CD4-positive, alpha-beta T cell treated with Interleukin-12 subunit alpha and Interleukin-12 subunit beta, for 1 hour (primary cell): Measurements from ENCODE around the gene TMEM245.
"Not testable (repeated sequence)": the region's sequence is repeated elsewhere in the genome, so short reads cannot be mapped to it uniquely, and the experiment has no call there.

Experiments
- DNase-seq: peaks from one replicate; pipeline ENCODE4 v3.0.0-alpha.2; 2020

The TMEM245 gene

DNA sequence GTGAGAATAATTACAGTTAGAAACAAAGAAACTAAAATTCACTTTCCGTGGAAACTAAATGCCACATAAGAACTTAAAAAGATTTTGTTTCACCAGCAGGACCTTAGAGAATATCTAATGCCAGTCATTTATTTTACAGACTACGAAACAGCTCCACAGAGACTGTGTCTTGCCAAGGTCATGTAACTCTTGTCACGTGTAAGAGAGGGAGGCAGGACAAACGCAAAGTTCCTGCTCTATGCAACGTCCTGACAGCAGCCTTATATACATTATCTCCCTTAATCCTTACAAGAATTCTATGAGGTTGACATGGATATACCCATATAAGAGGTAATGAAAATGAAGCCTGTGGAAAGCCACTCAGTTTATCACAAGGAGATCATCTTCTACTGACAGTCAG lies 145.9 kb downstream of the TMEM245 start:
- no peak for DNase-seq

DNA sequence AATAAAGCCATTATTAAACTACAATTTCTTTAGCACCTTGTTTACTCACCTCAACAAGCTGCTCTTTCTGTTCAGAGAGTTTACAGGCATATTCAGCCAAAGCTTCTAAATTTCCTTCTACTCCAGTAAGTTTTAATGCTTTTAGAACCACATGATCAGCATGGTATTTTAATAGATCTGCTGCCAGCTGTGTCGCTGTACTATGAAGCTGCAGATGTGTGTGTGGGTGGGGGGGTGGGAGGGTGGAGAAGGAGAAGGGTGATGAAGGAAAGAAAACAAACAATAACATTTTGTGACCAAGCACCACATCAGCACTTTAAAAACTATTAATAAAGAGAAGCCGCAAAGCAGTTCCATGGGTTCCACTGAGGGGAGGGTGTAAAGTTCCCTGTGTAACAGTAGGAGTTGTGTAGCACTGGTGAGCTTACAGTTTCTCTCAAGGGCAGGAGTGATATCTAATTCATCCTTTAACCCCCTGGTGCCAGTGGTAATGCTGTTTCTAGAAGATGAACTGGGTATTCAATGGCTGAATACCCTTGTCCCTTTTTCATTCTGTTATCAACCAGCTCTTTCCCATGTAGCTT lies 147.0 kb downstream of the TMEM245 start:
- DNase-seq = no peak

DNA sequence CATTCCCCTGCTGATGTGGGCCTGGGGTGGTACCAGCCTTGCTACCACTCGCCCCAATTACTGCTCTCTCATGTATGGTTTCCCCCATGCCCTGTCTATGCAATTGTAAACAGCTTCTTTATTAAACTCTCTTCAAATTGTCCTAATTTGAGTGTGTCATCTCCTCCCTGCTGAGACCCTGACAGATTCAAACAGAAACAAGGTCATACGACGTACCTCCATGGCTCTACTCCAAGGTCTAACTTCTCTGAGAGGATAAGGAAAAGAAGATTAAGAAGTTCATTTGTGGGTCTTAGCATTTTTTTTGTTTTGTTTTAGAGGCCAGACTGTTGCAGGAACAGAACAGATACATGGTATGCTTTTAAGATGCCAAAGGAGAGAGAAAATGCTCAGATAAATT lies 147.6 kb downstream of the TMEM245 start:
- no peak for DNase-seq

DNA sequence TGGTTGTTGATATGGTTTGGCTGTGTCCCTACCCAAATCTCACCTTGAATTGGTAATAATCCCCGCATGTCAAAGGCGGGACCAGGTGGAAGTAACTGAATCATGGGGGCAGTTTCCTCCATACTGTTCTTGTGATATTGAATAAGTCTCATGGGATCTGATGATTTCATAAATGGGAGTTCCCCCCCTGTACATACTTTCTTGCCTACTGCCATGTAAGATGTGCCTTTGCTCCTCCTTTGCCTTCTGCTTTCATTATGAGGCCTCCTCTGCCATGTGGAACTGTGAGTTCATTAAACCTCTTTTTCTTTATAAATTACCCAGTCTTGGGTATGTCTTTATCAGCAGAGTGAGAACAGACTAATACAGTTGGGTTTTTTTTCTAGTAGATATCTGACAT lies 148.4 kb downstream of the TMEM245 start:
- not testable (repeated sequence) for DNase-seq

DNA sequence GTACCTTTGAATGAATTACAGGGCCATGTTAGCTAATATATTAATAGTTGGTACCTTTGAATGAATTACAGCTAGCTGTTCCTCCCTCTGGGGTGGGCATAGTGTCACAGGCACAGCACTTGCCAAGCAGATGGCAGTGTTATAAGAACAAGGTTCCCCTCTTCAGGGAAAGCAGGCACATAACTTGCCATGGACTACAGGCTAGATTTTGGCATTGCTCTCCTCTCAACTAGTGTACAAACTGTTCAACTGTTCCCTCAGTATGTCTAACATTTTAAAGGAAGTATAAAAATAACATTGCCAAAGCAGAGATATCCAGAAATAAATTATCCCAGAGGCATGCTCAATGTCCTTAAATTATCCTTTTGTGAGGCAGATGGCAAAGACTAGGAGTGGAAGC lies 151.8 kb downstream of the TMEM245 start:
- no peak for DNase-seq
